Islet precursor cell (in vitro differentiated cells): ENCODE measurements around the gene OLFM2.

Experiments
- DNase-seq: peaks from one replicate; pipeline ENCODE4 v3.0.0-alpha.2; 2018

OLFM2 gene

GRCh38 chr19:9906475-9907087 lies 29.7 kb downstream of the OLFM2 start:
- no peak for DNase-seq

DNA sequence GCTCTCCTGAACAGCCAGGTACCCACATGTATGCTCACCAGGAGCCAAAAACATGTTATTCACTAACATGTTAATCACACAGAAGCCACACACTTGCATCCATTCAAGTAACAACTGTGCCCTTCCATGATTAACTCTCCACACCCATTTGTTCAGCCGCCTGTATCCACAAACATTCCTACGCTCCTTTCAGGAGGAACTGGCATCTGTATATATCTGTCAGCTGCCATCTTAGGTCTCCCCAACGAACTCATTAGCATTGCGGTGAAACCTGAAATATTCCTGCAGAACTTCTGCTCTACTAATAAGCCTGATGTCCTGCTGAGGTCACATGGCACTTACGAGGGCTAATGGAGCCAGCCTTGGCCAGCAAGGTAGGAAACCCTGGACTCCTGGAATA lies 33.0 kb downstream of the OLFM2 start:
- no peak for DNase-seq

- no peak for DNase-seq
Measured at GRCh38 chr19:9901642-9902041, 34.7 kb downstream of the OLFM2 start.

DNA sequence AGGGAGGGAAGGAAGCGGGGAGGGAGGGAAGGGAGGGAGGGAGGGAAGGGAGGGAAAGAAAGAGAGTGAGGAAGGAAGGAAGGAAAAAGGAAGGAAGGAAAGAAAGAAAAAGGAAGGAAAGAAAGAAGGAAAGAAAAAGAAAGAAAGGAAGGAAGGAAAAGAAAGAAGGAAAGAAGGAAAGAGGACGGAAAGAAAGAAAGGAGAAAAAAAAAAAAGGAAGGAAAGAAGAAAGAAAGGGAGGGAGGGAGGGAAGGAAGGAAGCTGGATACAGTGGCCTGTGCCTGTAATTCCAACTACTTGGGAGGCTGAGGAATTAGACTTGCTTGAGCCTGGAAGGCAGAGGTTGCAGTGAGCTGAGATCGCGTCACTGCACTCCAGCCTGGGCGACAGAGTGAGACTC lies 35.3 kb downstream of the OLFM2 start:
- no peak for DNase-seq

DNA sequence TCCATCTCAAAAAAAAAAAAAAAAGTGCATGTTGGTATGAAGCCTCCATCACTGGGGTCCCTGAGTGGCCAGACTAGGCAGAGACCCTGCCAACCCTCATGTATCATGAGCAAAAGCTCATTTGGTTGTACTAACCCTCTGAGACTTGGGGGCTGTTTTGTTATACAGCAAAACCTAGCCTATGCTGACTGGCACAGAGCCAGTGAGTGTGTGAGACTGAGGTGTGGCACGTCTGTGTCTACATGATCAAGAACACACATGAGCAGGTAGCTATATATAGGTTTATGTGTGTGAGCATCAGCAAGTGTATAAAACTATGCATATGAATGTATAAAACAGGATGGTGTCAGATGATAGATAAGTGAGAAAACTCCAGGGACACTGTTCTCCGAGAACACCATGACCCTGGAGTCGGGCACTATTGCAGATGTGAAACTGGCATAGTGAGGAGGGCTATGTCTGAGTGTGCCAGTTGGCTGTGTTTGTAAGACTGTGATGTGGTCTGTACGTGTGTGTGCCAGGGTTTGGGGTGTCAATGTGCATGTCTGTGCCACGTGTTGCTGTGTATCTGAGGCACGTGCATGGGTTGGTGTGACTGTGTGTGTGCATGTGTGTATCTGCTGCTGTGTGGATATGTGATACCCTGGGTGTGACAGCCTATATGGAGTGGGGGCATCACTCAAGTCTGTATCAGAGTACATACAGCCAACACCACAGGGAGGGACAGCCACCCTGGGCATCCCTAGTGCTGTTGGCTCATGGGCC lies 44.5 kb downstream of the OLFM2 start:
- DNase-seq = no peak

GRCh38 chr19:9885077-9885552 lies 51.2 kb downstream of the OLFM2 start:
- peak; percentile 60 for DNase-seq

DNA sequence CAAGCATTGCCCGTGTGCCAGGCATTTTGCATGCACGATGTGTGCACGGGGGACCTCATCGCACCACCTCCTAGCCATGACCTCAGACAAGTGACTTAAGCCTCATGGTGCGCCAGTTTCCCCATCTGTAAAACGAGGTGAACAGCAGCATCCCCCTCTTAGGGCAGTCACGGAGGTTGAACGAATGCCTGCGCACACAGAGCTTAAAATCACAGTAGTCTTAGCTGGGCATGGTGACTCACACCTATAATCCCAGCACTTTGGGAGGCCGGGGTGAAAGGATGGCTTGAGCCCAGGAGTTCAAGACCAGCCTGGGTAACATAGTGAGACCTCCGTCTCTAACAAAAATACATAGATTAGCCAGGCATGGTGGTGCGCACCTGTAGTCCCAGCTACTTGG lies 52.6 kb downstream of the OLFM2 start:
- no peak for DNase-seq

DNA sequence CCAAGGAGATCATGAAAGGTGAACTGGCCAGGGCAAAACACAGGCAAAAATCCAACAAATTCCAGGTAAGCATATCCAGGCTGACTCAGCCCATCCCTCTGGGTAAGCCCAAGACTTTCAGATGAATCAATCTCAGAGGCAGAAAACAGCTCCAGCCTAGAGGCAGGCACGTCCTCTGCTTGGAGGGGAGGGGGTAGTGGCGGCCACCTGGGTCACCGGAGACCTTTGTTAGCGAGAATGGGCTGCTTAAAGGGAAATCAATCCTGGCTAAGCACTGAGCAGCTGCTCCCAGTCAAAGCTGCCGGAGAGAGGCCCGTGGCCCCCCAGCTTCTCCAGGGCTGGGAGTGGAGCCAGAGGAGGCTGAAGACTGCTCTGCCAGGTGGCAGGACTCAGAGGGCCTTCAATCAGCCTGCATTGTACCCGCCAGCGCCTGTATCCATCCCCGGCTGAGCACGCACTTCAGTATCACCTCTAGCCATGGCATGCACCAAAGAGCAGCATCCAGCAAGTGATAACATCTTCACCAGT lies 53.0 kb downstream of the OLFM2 start:
- DNase-seq = peak; percentile 56

GRCh38 chr19:9881720-9882119 lies 54.6 kb downstream of the OLFM2 start:
- DNase-seq = no peak

GRCh38 chr19:9878511-9879196 lies 57.7 kb downstream of the OLFM2 start:
- DNase-seq = no peak

- DNase-seq = peak; percentile 66
Measured at GRCh38 chr19:9877780-9878510, 58.4 kb downstream of the OLFM2 start.

DNA sequence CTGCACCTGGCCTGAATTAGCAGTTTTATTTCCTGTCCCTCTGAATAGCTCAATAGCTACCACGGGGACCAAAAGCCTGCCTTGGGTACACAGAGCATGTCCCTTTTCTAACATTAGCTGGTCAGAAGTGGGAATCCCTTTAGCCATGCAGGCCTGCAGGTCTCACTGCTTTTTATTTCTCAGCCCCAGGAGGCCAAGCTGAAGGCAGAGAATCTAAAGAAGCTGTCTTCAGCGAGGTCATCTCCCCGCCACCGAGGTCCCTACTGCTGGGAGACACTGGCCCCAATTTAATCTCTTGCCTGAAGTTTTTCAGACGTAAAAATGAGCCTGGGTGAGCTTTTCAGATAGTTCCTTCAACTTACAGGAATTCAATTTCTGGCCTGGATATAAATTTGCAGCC lies 60.5 kb downstream of the OLFM2 start:
- no peak for DNase-seq

DNA sequence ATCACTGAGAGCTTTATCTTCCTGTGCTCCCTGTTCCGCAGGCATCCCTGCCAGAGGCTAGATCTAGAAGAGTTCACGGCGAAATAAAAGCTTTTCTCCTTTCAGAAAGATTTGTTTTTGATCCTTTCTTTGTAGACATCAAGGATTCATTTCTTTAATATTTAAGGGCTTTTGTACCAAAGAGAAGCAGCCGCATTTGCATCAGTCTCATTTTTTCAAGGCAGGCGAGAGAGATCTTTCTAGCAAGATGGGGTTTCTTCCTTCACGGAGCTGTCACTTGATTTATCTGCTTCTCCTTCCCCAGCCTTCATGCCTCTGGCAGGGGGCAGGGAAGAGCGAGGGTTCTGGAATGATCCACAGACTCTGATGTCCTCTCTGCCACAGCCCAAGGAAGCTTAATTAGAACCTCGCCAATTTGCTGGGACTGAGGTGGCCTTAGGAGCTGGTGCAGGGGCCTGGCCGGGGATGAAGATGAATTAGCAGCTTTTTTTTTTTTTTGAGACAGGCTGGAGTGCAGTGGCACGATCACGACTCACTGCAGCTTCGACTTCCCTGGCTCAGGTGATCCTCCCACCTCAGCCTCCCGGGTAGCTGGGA lies 61.2 kb downstream of the OLFM2 start:
- no peak for DNase-seq

DNA sequence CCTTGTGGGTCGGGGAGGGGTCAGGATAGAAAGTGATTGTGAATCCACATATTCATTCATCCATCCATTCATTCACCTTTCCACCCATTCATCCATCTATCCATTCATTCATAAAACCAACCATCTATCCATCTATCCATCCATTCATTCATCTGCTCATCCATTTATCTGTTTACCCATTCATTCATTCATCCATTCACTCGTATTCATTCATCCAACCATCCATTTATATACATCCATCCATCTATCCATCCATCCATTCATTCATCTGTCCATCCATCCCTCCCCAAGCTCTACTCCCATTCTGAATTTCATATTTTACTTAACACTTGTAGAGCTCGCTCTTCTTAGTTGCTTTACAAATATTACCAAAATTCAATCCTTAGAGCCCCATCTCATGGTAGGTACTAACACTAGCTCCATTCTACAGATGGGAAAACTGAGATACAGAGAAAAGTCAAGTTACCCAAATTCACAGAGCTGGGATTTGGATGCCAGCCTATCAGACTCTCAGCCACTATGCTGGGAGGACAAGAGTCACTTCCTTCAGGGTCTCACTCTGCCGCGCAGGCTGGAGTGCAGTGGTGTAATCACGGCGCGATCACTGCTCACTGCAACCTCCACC lies 63.6 kb downstream of the OLFM2 start:
- no peak for DNase-seq

DNA sequence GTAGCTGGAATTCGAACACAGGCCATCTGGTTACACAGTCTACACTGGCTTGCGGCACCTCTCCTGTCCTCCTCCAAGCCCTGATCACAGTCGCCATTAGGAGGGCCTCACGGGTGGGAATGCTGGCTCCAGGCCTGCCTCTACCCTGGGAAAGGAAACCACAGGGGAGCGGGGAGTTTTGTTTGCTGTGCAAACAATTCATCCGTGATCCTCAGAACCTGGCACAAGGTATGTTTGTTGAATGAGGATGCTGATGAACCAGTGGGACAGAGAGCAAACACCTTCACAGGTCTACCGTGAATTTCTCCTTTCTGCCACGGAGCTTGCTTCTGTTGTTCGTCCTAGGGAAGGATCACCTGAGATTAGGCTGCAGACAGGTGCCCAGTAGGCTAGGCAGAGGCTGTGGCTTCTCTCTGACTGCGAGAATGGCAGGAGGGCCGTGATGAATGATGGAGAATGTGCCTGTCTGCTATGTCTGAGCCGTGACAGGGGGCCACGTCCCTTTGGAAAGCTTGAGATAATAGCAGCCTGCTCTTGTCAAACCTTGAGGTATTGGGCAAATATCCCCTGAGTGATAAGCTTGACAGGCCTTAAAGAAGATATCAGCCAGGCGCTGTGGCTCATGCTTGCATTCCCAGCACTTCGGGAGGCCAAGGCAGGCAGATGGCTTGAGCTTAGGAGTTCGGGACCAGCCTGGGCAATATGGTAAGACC lies 64.5 kb downstream of the OLFM2 start:
- no peak for DNase-seq

DNA sequence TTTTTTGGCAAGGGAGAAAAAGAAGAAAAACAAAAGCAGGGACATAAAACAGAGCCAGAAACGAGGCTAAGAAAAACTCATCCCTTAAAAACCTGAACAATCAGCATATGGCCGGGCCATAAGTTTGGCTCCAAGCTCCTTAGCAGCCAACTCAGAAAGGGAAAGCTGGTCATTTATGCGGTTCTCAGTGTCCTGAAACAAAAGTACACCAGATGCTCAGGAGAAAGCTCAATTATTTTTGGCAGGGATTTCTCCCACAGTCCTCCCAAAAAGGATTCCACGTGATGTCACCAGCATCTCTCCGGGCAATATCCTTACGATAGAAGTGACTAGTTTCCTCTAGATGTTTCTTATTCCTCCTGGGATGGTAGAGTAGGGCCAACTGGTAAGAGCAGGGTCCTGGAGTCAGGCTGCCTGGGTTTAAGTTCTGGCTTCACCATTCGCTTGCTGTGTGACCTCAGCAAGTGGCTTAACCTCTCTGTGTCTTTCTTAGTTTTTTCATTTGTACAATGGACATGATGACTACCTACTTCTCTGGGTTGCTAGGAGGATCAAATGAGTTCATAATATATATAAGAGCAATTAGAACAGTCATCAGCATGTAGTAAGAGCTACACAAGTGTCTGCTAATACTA lies 67.2 kb downstream of the OLFM2 start:
- no peak for DNase-seq

DNA sequence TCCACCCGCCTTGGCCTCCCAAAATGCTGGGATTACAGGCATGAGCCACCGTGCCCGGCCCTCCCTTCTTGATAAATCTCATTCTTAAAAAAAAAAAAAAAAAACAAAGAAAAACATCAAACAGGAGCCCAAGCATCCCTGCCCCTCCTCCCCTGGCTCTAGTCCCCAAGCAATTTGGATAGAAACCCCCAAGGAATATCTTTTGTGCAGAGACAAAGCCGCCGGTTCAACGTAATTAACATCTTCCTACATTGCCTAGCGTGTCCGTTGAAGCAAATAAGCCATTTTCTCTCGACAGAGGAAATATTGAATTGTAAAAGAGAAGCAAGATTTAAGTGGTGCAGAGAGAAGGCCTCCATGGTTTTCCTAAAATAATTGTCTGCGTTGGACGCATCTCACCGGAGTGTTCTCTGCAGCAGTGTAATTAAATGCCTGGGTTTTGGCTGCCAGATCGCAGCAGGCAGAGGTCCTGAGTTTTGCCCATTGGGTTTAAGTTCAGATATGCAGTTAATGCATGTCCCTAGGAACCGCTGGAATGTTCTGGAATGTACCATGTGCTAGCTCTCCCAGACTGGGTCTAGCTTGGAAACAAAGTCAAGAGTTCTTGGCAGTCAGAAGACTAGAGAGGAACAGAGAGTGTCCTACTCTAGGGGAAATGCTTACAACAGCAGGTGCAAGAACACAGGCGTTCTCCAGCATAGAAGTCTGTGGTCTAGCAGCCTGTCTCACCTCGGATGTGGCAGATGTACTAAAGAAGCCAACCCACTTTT lies 70.4 kb downstream of the OLFM2 start:
- DNase-seq = no peak

GRCh38 chr19:9863759-9864158 lies 72.6 kb downstream of the OLFM2 start:
- no peak for DNase-seq

GRCh38 chr19:9862938-9863337 lies 73.4 kb downstream of the OLFM2 start:
- DNase-seq = no peak

DNA sequence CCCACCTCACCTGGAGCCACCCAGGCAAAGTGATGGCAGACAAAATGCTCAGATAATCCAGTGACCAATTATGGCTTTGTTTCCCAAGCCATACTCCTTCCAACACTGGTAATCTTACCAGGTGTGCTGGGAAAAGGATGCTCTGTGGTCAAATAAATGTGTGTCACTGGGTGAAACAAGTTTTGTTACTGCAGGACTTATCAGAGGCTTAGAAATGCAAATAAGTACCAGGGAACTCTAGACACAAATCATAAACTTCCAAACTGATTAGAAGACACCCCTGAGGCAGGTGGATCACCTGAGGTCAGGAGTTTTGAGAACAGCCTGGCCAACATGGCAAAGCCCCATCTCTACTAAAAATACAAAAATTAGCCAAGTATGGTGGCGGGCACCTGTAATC lies 74.8 kb downstream of the OLFM2 start:
- no peak for DNase-seq
